Measurements from ENCODE around the gene GNB1L. TPM values are rescaled to one million over a fixed set of nuclear protein-coding genes. Genes with fewer than 3 reads are reported as not detected.

The GNB1L gene
- total RNA-seq, 1 experiment from 2014 or later, result 27.0 TPM

GRCh38 chr22:19882446-19883381 is 28.0 kb upstream of the GNB1L start:
- CTCF ChIA-PET, result no interaction called here

GRCh38 chr22:19880786-19881569 is 26.3 kb upstream of the GNB1L start:
- ATAC-seq (peak; percentile 88), DNase-seq (peak; percentile 96)
- TSS peak; percentile 53 for BruUV-seq (replicated peaks)
- H3K9ac ChIP-seq (ENCODE audit: low read length), result peak overlapping the region; percentile 40
- H3K9me2 ChIP-seq (replicated peaks; ENCODE audit: low read length), result no peaks in the 10 kb centered on the region
- H3K4me1 ChIP-seq (ENCODE audit: insufficient read depth, low read length), result peaks cover 40% of the 10 kb centered on the region
- ChIA-PET CTCF (no interaction called here), POLR2A (ENCODE audit: unreplicated experiment) (interaction anchor here (0.6 kb wide), 1 partner anchor 32 kb away, joined by 3 read pairs; no protein-coding TSS in a partner anchor)
- TF ChIP-seq CTCF (conservative IDR thresholded peaks at IDR 0.05; ENCODE audit: low read depth, low read length), result no peak
- no peak for TF ChIP-seq EZH2 (IDR thresholded peaks at IDR 0.05; ENCODE audit: low read length, unreplicated experiment)
- TF ChIP-seq EZH2phosphoT487 (IDR thresholded peaks at IDR 0.05; ENCODE audit: borderline replicate concordance, low read length), result no peak
- intact Hi-C loops (cut with micrococcal nuclease), result loop anchor here (1.0 kb wide), 1 partner anchor 10 kb away; no protein-coding TSS in a partner anchor
- no peaks in the 10 kb centered on the region for H3F3A ChIP-seq (ENCODE audit: low read length, unreplicated experiment)
- H3K79me2 ChIP-seq (ENCODE audit: low read length), result peaks cover 13% of the 10 kb centered on the region
- peak overlapping the region; percentile 12; the same call in 1 of the 2 replicates for H3K4me3 ChIP-seq (ENCODE audit: low read length)
- no peaks in the 10 kb centered on the region for H3K9me3 ChIP-seq (ENCODE audit: low read length)
- H2AFZ ChIP-seq (ENCODE audit: low read length), result peak overlapping the region; percentile 19; the same call in 1 of the 2 replicates
- peak overlapping the region; percentile 86 for H3K27ac ChIP-seq (ENCODE audit: low read length)
- peak overlapping the region; percentile 63 for H3K4me2 ChIP-seq (ENCODE audit: low read length)
- no peaks in the 10 kb centered on the region for H3K27me3 ChIP-seq (ENCODE audit: low read length)
- no peaks in the 10 kb centered on the region for H3K36me3 ChIP-seq (ENCODE audit: low read depth, low read length)
- no peaks in the 10 kb centered on the region for H4K20me1 ChIP-seq (ENCODE audit: low read length)

More at GRCh38 chr22:19882446-19883381, 28.0 kb upstream of the GNB1L start:
- Histone ChIP-seq H3K27ac (ENCODE audit: low read length) (peak overlapping the region; percentile 86), H3K4me2 (ENCODE audit: low read length) (peak overlapping the region; percentile 63; the same call in 1 of the 2 replicates), H3K9ac (ENCODE audit: low read length) (no peak overlapping the region), H4K20me1 (ENCODE audit: low read length) (no peaks in the 10 kb centered on the region), H3F3A (ENCODE audit: low read length, unreplicated experiment) (no peaks in the 10 kb centered on the region), H3K79me2 (ENCODE audit: low read length) (peaks cover 13% of the 10 kb centered on the region), H3K36me3 (ENCODE audit: low read depth, low read length) (no peaks in the 10 kb centered on the region), H3K9me2 (replicated peaks; ENCODE audit: low read length) (no peaks in the 10 kb centered on the region), H3K27me3 (ENCODE audit: low read length) (no peaks in the 10 kb centered on the region), H3K4me3 (ENCODE audit: low read length) (no peak overlapping the region), H2AFZ (ENCODE audit: low read length) (no peak overlapping the region), H3K4me1 (ENCODE audit: insufficient read depth, low read length) (peaks cover 40% of the 10 kb centered on the region), H3K9me3 (ENCODE audit: low read length) (no peaks in the 10 kb centered on the region)
- BruUV-seq (replicated peaks), result TSS peak; percentile 71
- TF ChIP-seq EZH2phosphoT487 (IDR thresholded peaks at IDR 0.05; ENCODE audit: borderline replicate concordance, low read length), result no peak
- no peak for TF ChIP-seq EZH2 (IDR thresholded peaks at IDR 0.05; ENCODE audit: low read length, unreplicated experiment)
- TF ChIP-seq CTCF (conservative IDR thresholded peaks at IDR 0.05; ENCODE audit: low read depth, low read length), result no peak
- intact Hi-C loops (cut with micrococcal nuclease), result no loop called here
- no peak for DNase-seq
- POLR2A ChIA-PET (ENCODE audit: unreplicated experiment), result no interaction called here
- ATAC-seq, result no peak
